Measurements from ENCODE around the gene COL4A1.

The COL4A1 gene

GRCh38 chr13:110173247-110173818 lies 133.6 kb downstream of the COL4A1 start:
- DNase-seq (ENCODE audit: low read depth in 2 of 3, low spot score in 1 of 3) = no peak

GRCh38 chr13:110170882-110171281 lies 136.1 kb downstream of the COL4A1 start:
- DNase-seq (ENCODE audit: low read depth in 2 of 3, low spot score in 1 of 3) = no peak

GRCh38 chr13:110170020-110170790 lies 136.8 kb downstream of the COL4A1 start:
- no peak for DNase-seq (ENCODE audit: low read depth in 2 of 3, low spot score in 1 of 3)

- no peak for DNase-seq (ENCODE audit: low read depth in 2 of 3, low spot score in 1 of 3)
These were observed 137.7 kb downstream of the COL4A1 start for GRCh38 chr13:110168999-110169933.

GRCh38 chr13:110166598-110166997 lies 140.4 kb downstream of the COL4A1 start:
- no peak for DNase-seq (ENCODE audit: low read depth in 2 of 3, low spot score in 1 of 3)

- no peak for DNase-seq (ENCODE audit: low read depth in 2 of 3, low spot score in 1 of 3)
These were observed 142.3 kb downstream of the COL4A1 start for GRCh38 chr13:110164706-110165105.

- no peak for DNase-seq (ENCODE audit: low read depth in 2 of 3, low spot score in 1 of 3)
These were observed 143.9 kb downstream of the COL4A1 start for GRCh38 chr13:110162866-110163658.

- no peak for DNase-seq (ENCODE audit: low read depth in 2 of 3, low spot score in 1 of 3)
These were observed 144.9 kb downstream of the COL4A1 start for GRCh38 chr13:110162053-110162452.

GRCh38 chr13:110161112-110161882 lies 145.7 kb downstream of the COL4A1 start:
- DNase-seq (ENCODE audit: low read depth in 2 of 3, low spot score in 1 of 3) = no peak

- DNase-seq (ENCODE audit: low read depth in 2 of 3, low spot score in 1 of 3) = no peak
These were observed 148.7 kb downstream of the COL4A1 start for GRCh38 chr13:110158226-110158625.

- DNase-seq (ENCODE audit: low read depth in 2 of 3, low spot score in 1 of 3) = no peak
These were observed 149.2 kb downstream of the COL4A1 start for GRCh38 chr13:110157718-110158117.

- DNase-seq (ENCODE audit: low read depth in 2 of 3, low spot score in 1 of 3) = no peak
These were observed 150.5 kb downstream of the COL4A1 start for GRCh38 chr13:110156301-110157049.

- DNase-seq (ENCODE audit: low read depth in 2 of 3, low spot score in 1 of 3) = no peak
These were observed 151.9 kb downstream of the COL4A1 start for GRCh38 chr13:110155072-110155471.

GRCh38 chr13:110154410-110154933 lies 152.5 kb downstream of the COL4A1 start:
- no peak for DNase-seq (ENCODE audit: low read depth in 2 of 3, low spot score in 1 of 3)

- no peak for DNase-seq (ENCODE audit: low read depth in 2 of 3, low spot score in 1 of 3)
These were observed 154.6 kb downstream of the COL4A1 start for GRCh38 chr13:110152351-110152750.

- no peak for DNase-seq (ENCODE audit: low read depth in 2 of 3, low spot score in 1 of 3)
These were observed 155.5 kb downstream of the COL4A1 start for GRCh38 chr13:110151462-110151861.

- DNase-seq (ENCODE audit: low read depth in 2 of 3, low spot score in 1 of 3) = no peak
These were observed 156.4 kb downstream of the COL4A1 start for GRCh38 chr13:110150384-110151101.

- no peak for DNase-seq (ENCODE audit: low read depth in 2 of 3, low spot score in 1 of 3)
These were observed 157.9 kb downstream of the COL4A1 start for GRCh38 chr13:110149036-110149435.

GRCh38 chr13:110140099-110140498 lies 166.9 kb downstream of the COL4A1 start:
- no peak for DNase-seq (ENCODE audit: low read depth in 2 of 3, low spot score in 1 of 3)
